GM04504 (cell line): ENCODE measurements around the gene ARHGAP26.

Experiments
- DNase-seq: peaks from one replicate; pipeline ENCODE4 v3.0.0-alpha.2; 2012; ENCODE audit warnings: low read depth

Gene ARHGAP26

DNA sequence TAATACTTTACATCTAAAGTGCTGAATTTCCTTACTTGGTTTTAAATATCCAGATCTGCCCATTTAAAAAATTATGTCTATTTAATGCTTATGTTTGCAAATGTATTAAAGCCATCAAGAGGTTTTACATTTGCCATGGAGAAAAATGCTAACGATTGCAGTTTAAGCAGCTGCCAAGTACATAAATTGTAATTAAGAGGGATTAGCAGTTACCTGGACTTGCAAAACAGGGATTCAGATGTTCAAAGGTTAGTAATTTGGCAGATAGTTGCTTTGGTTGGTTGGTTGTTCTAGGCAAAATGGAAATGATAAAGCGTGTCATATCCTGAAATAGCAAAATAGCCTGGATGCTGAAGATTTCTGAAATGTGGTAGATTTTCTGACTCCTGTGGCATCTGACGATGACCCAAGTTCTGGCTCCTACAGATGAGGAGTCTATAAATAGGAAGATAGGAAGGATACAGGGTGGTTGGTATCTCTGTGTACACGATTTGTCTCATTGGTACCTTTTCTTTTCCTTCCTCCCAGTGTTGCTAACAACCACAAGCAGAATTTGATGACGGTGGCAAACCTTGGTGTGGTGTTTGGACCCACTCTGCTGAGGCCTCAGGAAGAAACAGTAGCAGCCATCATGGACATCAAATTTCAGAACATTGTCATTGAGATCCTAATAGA, 350.4 kb downstream of the ARHGAP26 start:
- no peak for DNase-seq

DNA sequence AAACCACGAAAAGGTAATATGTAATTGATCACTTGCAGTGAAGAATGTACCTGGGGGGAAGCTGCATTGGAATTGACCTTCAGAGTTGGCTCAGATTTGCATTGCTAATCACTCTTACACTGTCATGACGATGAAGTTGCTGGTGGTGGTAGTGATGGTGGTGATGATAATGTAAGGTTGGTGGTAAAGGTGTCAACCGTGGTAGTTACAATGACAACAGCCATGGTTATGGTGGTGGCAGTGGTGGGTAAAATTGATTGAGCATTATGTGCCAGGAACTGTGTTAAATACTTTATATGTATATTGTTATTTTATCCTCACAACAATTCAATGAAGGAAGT, 350.9 kb downstream of the ARHGAP26 start:
- no peak for DNase-seq

DNA sequence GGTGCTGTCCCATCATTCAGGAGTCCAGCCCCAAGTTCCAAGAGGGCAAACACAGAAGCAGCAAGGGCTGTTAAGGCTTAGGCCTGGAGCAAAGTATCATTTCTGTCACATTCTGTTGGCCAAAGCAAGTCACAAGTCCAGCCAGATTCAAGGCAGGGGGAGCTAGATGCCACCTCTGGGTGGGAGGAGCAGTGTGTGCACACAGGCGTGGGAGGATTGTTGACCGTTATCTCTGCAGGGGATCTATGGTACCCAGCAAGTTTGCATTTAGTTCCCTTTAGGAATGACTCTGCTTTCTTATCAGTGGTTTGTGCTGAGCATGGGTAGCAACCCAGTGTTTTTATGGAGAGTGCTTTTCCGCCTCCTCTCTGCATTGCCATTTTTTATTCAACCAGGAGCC, 354.4 kb downstream of the ARHGAP26 start:
- no peak for DNase-seq

DNA sequence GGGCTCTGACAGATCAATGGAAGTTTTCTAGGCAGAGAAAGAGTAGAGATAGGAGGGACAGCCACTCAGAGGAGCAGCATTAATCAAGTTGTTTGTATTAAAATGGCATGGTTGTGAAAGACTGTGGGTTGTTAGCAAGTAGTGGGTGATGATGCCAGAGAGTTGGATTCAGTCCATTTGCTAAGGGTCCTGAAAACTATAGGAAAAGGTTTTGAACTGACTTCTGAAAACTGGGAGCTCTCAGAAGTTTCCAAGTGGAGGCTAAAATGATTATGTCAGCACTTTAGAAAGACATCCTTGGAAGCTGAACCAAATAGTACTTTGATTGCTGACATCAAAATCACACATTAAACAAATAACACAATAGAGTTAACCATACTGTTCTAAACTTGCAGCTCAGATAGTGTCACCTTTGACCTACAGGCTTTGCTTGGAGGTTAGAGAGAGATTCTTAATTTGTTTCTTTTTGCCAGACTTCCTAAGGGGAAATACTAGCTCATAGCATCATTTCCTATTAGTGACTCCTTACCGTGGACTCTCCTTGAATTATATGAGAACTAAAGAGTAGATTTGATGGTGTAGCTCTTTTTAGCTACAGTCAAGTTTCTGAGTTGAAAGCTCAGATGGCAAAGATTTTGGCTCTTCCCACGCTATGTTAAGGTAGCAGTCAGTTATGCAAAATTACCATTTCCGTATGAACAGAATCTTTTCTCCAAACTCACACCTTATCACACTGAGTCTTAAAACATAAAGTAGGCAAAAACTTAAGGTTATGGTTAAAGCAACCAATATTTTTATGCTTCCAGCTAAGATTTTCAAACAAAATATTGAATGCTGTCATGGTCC, 356.2 kb downstream of the ARHGAP26 start:
- DNase-seq = no peak

DNA sequence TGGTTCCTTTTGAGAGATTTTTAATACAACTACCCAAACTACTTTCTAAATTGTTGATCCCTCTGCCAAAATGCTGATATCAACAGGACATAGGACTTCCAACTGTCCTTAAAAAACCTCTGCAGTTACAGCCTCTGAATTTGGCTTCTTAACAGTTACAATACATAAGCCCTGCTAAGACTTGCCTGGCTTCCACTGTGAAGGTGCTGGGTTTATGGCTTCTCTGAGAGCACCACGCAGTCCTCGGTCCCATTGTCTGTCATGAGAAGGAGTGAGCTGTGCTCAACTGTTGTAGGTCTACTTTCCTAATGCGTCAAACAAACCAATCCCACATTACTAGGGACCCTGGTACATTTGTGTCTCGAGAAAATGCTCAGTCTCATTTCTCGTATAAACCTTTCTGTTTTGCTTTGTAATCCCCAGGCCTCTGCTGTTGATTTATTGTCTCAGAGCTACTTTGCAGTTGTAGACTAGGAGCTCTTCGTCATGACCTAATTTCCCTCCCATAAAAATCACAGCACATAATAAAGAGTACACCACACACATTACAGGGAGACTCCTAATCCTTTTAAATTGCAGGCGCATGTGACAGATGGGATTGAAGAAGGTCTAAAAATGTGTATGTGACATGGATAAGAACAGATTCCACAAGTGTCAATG, 358.4 kb downstream of the ARHGAP26 start:
- peak; percentile 31 for DNase-seq

DNA sequence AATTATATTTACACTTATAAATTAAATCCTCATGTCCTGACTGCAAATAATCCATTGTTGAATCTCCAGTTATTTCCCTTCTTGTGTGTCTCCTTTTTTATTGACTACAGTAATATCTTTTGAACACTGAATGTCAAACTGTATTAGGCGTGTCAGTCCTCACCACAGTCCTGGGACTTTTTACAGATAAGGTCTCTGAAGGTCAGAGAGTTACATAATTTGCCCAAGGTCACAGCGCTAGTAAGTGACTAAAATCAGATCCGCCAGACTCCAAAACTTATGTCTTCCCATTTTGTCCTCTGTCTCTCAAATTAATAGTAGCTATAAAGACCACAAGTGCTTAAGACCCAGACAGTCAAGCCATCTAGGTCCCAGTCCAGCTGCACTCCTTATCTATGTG, 359.0 kb downstream of the ARHGAP26 start:
- DNase-seq = no peak

DNA sequence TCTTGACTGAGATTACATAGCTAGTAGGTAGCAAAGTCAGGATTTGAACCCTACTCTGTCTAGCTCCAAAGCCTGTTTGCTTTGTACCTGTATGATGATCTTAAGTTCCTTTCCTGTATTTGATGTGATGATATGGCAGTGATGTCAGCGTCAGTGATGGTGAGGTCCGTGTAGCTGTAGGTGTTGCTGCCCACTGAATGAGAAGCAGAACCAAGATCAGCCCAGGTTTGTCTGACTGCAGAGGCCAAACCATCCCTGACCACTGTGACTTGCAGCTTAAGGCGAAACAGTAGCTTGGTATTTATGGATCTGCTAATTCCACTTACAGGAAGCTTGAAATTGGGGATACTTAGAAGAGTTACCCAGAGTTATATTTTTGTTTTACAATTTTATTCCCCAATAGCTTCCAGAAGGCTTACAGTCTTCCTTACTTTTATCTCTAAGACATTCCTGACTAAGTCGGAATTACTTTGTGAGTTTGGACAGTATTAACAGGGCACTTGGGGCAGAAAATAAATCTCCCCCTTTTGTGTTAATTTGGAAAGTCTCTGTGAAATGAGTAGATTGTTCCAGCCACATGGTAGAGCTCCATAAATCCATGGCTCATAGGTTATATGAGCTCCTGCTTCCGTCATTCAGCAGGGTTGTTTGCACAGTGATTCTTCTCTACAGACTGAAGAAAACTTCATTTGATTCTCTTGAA, 359.9 kb downstream of the ARHGAP26 start:
- no peak for DNase-seq

DNA sequence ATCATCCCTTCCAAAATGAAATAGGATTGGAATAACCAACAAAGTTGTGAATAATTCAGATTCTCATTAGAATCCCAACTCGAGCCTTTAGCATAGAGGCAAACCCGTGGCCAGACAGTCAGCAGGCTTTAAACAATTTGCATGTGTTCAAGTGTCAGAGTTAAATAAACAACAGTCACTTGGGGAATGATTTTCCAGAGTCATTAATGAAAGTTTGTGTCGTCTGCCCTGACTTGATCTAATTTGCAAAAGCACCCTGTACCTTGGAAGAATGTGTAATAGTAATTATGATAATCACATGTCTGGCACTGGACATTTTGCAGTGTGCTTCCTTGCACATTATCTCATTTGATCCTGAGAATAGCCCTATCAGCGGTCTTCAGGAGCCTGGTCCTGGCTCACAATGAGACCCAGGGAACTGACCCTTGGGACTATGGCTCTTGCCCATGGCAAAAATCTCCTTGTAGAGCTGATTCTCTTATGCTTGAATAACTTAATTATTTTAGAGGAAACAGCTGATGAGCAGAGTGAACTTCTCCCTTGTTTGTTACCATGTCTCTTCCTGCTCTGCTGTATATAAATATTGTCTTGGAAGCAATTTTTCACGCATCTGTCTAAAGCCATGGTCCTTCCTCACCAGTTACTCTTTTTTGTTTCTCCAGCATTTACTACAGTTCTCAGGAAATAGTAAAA, 360.6 kb downstream of the ARHGAP26 start:
- no peak for DNase-seq

DNA sequence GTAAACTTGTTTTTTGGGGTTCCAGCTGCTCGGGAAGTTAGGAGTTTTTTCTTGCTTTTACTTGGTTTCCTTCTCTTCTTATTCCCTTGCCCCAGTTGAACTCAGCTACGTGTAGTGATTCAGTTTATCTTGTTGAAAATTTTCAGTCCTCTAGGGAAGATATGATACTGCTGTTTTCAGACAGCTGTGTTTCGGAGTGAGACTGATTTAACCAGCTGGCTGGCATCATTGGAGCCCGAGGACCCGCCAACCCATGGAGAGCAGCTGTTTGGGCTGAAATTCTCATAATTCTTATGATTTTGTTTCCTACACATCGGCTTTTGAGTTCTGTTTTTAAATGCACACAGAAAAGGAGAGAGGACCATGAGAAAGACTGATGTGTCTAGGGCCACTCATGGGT, 361.8 kb downstream of the ARHGAP26 start:
- DNase-seq = no peak

DNA sequence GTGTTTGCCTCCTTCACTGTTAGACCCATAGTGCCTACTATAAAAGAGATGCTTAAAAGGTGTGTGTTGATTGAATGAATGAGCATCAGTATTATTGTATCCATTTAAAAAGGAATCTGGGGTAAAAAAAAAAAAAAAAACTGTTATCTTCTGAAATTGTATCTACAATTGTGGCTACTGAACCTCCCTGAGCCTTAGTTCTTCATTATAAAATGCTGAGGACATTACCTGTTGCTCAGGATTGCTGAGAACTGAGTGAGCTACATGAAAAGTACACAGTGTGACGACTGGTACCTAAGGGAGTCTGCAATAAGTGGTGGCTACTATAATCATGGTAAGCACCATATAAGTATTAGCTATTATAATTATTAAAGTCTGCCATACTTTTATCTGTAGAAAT, 362.6 kb downstream of the ARHGAP26 start:
- DNase-seq = no peak

DNA sequence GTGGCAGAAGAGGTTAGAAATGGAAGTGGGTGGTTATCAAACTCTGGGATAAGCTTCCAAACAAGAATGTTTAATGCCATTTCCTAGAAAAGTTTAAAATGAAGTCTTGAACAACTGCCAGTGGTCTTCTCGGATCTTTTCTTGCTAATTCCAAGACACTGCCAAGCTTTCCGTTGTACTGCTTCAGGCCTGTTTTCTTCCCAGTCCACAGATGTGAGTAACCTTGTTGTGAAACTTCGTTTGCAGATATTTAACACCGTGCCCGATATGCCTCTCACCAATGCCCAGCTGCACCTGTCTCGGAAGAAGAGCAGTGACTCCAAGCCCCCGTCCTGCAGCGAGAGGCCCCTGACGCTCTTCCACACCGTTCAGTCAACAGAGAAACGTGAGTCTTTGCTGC, 363.5 kb downstream of the ARHGAP26 start:
- no peak for DNase-seq

DNA sequence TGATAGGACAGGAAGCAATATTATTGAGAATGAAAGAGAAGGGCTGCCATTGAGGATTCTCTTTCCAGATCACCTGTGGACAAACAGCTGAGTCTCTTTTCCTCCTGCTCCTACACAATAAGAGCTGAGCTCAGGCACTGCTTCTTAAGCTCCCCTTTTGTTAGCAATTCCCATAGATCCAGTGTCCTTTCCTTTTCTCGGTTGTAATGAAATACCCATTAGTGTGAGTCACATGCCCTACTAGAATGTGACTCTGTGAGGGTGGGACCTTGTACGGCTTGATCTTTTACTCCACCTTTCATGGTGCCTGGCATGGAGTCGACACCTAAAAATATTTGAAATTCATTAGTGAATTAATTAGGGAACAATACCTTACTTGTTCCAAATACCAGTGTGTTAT, 364.1 kb downstream of the ARHGAP26 start:
- DNase-seq = no peak

DNA sequence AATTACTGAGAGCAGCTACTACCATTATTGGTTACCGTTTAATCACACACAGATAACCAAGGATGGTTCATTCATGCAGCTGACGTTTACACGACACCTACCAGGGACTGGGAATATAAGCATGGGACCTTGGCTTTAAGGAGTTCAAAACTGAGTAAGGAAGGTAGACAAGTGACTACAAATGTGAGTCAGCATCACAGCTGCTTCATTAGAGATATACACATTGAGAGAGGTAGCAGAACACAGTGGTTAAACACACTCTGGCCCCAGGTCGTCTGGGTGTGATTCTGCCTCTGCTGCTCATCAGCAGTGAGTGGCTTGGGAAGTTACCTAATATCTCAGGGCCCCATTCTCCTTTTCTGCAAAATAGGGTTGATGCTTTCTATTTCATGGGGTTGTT, 364.7 kb downstream of the ARHGAP26 start:
- no peak for DNase-seq

DNA sequence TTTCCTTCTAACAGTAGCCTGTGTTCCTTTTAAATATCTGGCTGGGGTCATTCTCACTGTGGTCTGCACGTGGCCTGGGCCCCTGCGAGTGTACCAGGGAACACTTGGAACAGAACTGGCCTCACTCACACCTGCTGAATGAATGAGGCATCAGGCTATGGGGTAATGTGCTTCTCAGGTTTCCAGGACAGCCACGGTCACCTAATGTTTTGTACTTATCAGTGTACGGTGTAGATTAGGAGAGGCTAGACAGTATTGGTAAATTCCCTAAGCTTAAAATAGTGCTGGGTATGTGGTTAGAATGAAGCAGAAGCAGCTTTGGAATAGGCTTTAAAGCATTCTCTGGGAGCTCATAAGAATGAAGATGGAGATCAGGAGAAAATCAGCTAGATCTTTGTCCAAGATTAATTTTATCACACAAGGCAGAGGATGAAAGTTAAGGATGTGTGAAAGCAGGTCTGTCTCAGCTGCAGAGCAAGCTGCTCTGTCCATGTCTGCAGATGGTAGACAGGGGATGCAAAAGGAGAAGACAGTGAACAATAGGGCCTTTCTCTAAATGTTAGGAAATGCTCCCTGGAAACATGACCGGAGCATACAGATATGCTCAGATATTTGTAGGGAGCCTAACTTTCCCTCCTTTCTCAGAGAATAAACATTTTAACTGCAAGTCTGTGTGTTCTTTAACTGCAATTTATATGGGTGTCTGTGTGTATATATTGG, 365.8 kb downstream of the ARHGAP26 start:
- DNase-seq = no peak

DNA sequence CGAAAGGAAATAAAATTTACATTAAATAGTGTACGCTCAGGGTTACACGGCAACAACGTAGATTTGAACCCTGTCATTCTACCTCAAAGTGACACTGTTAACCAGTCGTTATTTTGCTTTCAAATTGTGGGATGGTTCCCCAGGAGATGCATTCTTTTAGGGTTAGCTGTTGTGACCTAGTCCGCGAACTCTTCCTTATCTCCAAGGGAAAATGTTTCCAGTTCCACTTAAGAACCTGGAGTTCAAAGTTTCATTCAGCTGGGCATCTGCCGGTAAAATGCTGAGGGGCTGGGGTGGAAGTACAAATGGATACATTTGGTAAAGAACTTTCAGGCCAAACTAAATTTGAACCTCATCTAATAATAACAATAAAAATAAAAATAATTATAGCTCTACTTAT, 368.7 kb downstream of the ARHGAP26 start:
- no peak for DNase-seq

DNA sequence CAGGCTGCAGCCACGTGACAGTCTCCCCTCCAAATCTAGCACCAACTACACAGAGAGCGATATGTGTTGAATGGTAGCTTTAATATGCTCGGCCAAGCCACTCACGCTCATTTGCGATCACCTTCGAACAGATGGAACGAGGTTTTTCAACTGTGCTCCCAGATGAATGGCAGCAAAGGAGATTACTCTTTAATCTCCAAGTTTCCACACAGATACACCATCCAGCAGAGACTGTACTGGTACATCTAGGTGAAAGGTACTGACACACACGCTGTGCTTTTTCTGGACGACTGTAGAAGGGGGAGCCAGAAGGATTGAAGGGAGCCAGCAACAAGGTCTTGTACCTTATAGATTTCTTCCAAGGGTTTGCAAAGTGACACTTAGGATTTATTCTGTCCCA, 369.4 kb downstream of the ARHGAP26 start:
- DNase-seq = no peak

DNA sequence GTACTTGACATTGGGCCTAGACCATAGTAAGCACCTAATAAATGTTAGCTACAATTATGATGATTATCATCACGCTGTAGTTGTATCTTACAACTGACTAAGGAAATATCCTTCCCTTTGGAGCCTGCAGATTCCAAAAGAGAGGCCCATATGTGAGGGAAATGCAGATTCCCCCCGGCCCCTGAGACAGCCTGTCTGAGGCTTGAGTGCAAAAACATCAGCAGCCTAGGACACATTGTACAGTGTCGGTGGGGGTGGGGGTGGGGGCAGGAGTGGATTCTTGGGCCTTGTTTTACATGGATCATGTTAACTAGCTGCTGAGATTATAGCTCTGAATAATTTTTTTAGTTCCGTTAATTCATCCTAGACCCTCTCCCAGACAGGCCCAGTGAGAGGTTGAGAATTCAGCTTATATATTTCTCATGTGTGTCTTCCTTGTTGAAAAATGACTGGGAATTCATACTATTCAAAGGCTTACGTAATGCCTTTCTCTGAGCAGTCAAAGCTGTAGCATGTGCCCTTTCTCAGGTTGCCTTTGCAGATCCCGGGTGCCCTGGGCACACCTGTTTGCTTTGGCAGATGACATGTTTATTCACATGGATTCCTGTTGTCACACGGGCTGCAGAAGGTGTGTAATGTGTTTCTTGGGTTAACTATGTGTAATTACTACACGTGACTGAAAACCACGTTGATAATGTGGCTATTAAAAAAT, 370.5 kb downstream of the ARHGAP26 start:
- no peak for DNase-seq

DNA sequence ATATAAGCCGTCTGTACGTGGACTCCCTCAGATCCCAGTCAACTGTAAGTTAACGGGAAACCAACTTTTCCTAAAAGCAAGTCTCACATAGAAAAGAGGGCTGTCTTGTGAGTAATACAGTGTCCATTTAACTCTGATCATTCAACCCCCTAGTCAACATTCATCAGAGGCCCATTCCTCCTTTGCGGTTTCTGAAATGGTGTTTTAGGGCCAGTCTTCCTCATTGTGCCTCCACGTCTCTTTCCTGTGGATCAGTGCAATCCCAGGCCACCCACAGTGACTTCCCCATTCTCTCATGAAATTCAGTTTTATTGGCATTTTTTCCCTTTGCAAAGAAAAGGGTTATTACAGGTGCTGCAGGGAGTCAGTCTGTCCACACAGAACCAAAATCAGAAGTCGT, 371.5 kb downstream of the ARHGAP26 start:
- DNase-seq = no peak

DNA sequence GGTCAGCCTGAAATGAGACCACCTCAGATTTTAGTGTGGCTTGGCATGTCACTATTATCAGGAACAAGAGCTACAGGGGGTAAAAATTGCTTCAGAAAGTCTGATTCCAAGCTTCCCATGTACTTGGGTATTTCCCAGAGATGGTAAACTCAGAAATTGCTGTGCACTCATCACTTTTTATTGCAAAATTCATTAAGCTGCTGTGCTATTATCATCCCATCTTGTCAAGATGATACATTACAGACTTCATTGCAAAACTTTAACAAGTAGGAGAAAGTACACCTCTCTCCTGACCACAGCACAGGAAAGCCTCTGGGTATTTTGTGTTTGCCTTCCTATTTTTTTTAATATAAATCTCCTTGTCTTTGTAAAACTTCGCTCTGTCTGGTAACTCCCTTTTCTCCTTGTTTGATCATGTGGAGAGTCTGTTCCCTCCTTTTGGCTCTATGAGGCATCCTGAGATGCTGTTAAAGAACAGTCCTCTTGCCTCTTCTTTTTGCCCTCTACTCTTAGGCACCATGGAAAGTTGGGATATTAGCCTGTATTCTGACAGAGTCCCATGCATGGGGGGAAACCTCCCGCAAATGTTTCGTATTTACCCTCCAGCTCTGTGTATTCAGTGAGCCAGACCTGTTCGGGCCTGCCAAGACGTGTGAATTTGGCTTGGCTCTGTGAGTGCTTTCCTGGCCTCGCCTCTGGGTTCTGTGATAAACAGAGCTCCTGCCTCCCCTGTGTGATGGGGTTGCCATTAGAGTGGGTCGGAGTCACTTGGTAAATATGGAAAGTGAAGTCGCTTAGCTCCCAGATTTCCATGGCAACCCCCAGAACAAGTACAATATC, 372.6 kb downstream of the ARHGAP26 start:
- no peak for DNase-seq

DNA sequence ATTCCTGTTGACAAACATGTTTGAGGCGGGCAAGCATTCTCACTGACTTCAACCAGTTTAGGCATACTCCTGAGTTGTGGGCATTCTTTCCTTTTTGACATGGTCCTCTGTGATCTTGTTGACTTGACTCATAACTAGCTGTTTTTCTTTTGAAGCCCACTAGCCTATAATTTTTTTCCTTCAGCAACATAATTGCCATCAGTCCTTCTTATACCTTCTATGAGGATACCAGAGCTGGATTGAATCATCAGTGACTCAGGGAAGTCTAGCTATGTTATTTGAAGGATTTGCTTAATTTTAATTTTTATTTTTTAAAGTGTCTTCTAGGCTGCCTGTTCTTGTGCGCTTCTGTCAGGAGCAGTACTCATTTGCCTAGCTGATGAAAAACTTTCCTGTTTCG, 373.8 kb downstream of the ARHGAP26 start:
- DNase-seq = no peak
